GM12875 (cell line): ENCODE measurements around the gene KIAA1586.
"Not testable (repeated sequence)": the region's sequence is repeated elsewhere in the genome, so short reads cannot be mapped to it uniquely, and the experiment has no call there.

Experiments used
- H3K4me3 ChIP-seq: one replicate; pipeline ENCODE4 v1.5.1; 2011; ENCODE audit warnings: low read depth, low read length, control low read depth
- TF ChIP-seq, protein P1 (sequence below): IDR thresholded peaks from 2 replicates; pipeline ENCODE4 v1.5.1; 2011; ENCODE audit warnings: low read depth, mild to moderate bottlenecking, control low read depth, inconsistent platforms, low read length, moderate library complexity, borderline replicate concordance; ENCODE audit not compliant: insufficient read depth

Gene KIAA1586

GRCh38 chr6:57029213-57029612, 17.3 kb upstream of the KIAA1586 start:
- TF ChIP-seq, protein P1, sequence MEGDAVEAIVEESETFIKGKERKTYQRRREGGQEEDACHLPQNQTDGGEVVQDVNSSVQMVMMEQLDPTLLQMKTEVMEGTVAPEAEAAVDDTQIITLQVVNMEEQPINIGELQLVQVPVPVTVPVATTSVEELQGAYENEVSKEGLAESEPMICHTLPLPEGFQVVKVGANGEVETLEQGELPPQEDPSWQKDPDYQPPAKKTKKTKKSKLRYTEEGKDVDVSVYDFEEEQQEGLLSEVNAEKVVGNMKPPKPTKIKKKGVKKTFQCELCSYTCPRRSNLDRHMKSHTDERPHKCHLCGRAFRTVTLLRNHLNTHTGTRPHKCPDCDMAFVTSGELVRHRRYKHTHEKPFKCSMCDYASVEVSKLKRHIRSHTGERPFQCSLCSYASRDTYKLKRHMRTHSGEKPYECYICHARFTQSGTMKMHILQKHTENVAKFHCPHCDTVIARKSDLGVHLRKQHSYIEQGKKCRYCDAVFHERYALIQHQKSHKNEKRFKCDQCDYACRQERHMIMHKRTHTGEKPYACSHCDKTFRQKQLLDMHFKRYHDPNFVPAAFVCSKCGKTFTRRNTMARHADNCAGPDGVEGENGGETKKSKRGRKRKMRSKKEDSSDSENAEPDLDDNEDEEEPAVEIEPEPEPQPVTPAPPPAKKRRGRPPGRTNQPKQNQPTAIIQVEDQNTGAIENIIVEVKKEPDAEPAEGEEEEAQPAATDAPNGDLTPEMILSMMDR: no peak
- H3K4me3 ChIP-seq: no peak overlapping the region

- TF ChIP-seq, protein P1: no peak
- H3K4me3 ChIP-seq: no peak overlapping the region
These were observed 13.3 kb upstream of the KIAA1586 start for GRCh38 chr6:57033228-57033627.

- TF ChIP-seq, protein P1: no peak
These were observed 10.9 kb upstream of the KIAA1586 start for GRCh38 chr6:57035549-57035948.

DNA sequence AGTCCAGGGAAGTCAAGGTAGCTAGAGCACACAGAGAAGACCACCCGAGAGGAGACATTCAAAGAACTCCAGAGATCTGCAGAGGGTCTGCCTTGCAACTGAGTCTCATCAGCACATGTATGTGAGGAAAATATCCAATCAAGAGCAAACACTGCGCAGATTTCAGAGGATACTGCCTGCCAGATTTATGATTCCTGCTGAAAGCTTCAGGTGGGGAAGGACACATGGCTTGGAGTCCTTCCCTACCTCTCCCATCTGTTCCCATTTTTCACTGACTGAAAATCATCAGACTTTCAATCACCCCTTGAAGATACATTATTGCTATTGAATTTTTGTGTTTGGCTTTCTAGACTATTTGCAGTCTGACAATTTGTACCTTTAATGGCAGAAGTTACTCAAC, 7.6 kb upstream of the KIAA1586 start:
- H3K4me3 ChIP-seq: no peak overlapping the region
- TF ChIP-seq, protein P1: no peak

More at GRCh38 chr6:57035549-57035948, 10.9 kb upstream of the KIAA1586 start:
- H3K4me3 ChIP-seq: no peak overlapping the region

GRCh38 chr6:57040011-57040410, 6.5 kb upstream of the KIAA1586 start:
- TF ChIP-seq, protein P1: no peak
- H3K4me3 ChIP-seq: no peak overlapping the region

GRCh38 chr6:57044061-57044460, 2.4 kb upstream of the KIAA1586 start:
- not testable (repeated sequence) for H3K4me3 ChIP-seq

- TF ChIP-seq, protein P1: no peak
- no peak overlapping the region for H3K4me3 ChIP-seq
These were observed 1.9 kb upstream of the KIAA1586 start for GRCh38 chr6:57044568-57044967.

- H3K4me3 ChIP-seq: not testable (repeated sequence)
These were observed 728 bp downstream of the KIAA1586 start for GRCh38 chr6:57047257-57047585.

DNA sequence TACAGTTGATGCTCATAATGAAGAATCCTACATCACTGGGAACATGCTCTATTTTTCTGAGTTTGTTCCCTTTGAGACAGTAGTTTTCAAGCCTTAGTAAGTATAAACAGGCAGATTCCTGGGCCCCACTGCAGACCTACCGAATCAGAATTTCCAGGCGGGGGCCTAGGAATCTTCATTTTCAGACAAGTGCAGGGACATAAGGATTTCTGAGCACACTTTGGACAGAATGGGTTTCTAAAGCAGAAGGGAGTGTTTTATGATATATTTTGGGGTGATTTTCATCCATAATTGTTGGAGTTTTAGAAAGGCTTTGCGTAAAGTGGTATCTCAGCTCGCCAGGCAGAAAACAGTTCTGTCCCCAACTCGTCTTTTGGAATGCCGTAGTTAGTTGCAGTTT, 1.4 kb downstream of the KIAA1586 start:
- H3K4me3 ChIP-seq: not testable (repeated sequence)
